Pons (tissue), 1 donor: ENCODE results near the gene NINL.

Experiments
- DNase-seq: peaks from one replicate; pipeline ENCODE4 v3.0.0-alpha.2; 2016; ENCODE audit warnings: low spot score

NINL gene

DNA sequence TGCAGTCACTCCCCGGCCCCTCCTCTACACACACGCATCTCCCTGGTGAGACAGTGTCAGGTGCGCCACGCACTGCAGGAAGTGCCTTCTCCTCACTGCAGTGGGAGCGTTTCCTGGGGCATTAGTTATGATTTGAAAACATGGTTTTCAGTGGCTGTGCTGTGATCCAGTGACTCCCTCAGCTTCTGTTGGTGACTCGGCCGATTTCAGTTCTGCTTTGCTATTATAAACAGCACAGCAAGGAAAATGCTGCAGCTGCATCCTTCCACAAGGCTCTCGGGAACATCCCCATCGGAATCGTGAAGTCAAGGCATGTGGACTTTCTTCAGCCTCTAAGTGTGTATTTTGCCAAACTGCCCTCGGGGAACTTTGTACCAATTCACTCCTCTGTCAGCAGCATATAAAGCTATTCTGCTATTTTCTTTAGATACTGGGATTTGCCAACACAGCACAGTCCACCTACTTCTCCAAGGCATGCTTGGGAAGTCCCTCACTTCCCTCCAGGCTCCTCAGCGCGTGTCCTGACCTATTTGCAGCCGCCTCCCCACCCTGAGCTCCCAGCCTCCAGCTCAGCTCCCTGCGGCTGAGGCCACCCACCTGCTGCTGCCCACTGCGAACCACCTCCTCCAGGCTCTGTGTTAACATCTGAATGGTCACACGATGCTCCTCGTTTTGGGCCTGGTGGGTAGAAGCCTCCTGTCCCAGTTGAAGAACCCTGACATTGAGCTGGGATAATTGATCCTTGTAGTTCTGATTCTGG, 123.4 kb downstream of the NINL start:
- DNase-seq = no peak

GRCh38 chr20:25461281-25461650, 124.1 kb downstream of the NINL start:
- DNase-seq = no peak

DNA sequence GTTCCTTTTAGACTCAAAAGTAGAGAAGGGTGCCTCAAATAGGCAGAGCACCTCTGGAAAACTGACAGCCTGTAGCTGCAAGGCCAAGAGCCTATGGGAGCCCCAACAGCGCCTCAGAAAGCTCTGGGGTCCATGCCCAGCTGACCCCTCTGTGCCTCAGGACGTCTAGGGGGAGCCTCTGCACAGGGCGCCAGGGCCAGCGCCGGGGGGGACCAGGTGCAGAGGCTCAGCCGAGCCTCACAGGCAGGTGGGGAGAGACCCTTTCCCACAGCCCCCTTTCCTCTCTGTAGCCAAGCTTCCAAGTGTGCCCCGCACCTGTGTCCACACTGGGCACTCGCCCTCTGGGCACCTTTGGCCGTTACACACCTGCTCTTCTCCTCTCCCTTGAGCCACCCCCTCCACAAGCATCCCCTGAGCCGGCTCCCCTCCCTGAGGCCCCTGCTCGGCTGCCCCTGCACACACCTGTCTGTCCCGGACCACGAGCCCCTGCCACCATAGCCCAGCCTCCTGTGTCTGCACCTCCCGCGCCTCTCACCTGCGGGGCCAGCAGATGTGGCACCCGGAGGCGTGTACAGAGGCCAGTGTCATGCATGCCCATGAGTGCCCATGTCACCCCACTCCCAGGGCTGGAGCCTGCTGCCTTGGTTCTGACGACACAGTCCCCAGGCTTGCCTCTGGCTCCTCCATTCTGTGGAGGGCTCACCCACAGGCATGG, 124.6 kb downstream of the NINL start:
- no peak for DNase-seq

DNA sequence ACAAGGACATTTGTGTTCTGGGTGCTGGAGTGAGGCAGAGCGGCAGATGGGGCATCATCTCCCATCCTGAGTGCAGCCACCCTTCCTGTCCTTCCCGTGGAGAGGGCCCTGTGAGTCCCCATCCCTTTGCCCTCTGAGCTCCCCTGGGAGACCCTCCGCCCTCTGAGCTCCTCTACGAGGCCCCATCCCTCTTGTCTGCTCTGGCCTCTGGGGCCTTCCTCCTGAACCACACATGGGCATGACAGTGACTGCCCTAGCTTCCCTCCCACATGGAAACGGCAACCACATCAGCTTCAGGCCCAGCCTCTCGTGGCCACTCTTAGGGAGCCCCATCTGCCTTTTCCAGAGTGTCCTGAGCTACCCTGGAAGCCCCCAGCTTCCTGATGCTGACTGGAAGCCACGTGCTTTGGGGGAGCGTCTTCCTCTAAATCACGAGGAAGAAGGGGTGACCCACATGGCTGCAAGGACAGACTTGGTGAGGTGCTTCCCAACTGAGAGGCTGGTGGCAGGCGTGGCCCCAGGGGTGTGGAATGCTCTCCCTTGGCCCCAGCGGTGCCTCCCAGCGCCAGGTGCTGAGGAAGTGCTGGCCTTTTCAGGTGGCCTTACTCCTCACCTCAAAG, 125.3 kb downstream of the NINL start:
- DNase-seq = no peak

GRCh38 chr20:25459111-25459830, 126.1 kb downstream of the NINL start:
- no peak for DNase-seq

GRCh38 chr20:25457886-25458680, 127.2 kb downstream of the NINL start:
- no peak for DNase-seq

DNA sequence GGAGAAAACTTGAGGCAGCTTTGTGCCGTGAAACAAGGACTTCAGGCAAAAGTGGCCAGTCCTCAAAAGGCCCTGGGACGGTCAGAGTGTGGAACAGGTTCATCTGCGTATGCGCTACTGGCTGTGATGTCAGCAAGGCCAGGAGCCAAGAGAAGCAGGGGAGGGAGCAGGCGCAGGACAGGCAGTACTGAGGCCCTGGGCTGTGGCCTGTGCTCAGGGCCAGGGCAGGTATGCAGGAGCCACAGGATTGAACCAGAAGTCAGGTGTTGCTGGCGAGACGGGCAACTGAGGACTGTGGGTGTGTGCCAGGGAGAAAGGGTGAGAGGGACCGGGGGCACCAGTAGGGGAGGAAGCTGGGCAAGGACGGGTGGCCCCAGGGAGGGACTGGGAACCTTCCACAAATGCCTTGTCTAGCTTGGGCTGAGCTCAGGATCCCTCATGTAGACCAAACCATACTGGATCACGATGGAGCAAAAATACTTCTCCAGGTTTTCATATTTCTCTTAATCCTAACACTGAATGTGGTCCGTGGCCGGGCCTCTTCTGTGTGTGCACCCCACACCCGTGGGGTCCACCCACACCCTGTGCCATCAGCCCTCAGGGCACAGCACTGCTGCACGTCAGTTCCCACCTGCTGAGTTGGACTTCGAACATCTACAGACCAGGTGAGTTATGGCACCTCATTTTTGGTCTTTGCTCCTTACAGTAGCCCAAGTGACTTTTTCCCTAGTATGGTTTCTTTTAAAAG, 131.0 kb downstream of the NINL start:
- DNase-seq = no peak

GRCh38 chr20:25453035-25453810, 132.1 kb downstream of the NINL start:
- DNase-seq = no peak

DNA sequence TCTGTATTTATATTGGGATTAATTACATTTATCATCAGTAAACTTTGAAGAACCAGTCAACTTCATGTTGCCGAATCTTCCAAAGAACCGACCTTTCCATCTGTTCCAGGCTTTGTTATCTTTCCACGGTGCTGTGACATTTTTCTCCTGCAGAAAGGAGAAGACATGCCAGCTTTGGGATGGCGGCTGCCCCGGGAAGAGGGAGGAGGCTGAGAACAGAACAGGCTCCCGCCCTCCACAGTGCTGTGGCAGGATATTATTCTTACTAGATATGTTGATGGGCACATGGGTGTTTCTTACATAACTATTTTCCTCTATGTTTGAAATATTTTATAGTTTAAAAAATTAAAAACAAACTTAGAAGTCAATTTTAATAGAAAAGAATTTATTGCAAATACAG, 133.0 kb downstream of the NINL start:
- no peak for DNase-seq

GRCh38 chr20:25447671-25448070, 137.7 kb downstream of the NINL start:
- no peak for DNase-seq

- no peak for DNase-seq
Measured at GRCh38 chr20:25444556-25444955, 140.8 kb downstream of the NINL start.

GRCh38 chr20:25439328-25439727, 146.0 kb downstream of the NINL start:
- no peak for DNase-seq

DNA sequence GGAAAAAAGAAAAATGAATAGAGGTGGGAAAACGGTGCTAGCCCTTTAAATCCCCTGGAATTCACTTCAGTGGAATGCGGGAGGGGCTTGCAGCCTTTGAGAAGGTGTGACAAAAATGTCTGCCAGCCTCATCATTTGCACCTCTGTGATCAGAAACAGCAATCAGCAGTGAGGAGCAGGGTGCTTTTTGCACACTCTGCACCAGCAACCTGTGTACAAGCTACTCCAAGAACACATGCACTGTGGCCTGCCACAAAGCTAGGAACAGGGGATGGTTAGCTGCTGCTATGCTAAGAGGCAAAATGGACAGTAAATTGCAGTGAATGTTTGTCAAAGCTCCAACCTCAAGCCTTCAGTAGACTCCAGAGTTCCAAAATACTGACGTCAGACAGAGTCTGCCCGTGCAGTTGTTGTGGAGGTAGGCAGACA, 148.2 kb downstream of the NINL start:
- no peak for DNase-seq

GRCh38 chr20:25424536-25424935, 160.8 kb downstream of the NINL start:
- no peak for DNase-seq

GRCh38 chr20:25422032-25422431, 163.3 kb downstream of the NINL start:
- DNase-seq = no peak

GRCh38 chr20:25421102-25421501, 164.2 kb downstream of the NINL start:
- DNase-seq = no peak

GRCh38 chr20:25418776-25419175, 166.6 kb downstream of the NINL start:
- DNase-seq = no peak

DNA sequence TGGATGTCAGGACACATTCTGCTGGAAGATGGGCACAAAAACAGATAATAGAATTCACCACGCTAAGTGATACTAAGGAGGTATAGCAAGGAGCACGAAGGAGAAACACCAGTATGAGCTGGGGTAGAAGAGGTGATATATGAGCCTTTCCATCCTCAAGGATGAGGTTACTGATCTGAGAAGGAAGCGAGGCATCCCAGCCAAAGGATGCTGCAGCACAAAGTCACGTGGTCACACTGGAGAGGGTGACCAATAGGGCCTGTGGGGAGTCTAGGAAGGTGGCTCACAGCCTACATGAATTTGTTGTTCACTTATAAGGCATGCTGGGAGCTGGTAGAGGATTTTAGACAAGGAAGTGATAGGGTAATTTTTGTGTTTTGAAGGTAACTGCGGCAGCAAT, 176.4 kb downstream of the NINL start:
- DNase-seq = no peak

DNA sequence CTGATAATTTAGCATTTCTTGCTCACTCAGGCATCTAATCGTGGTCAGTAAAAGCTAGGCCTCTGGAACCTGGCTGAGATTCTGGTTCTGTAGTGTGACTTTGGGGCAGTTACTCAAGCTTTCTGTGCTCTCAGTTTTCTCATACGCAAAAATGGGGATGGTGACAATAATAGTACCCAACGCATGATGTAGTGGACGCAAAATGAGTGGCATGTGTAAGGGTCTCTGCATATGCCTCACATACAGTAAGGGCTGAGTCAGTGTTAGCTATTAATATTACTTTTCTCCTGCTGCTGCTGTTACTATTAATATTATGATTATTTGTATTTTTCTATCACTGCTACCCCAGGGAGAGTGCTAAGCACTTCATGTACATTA, 177.2 kb downstream of the NINL start:
- DNase-seq = no peak
